GM23248 (cell line): ENCODE results near the gene CTAGE1.

Source experiments
- EZH2 ChIP-seq: fragments of 200-600 bp; sonication (generic); IDR thresholded peaks from 2 replicates; pipeline ENCODE4 v1.6.1; 2018; ENCODE audit warnings: antibody characterized with exemption, mild to moderate bottlenecking; ENCODE audit not compliant: insufficient read depth, poor library complexity, severe bottlenecking
- EZH2phosphoT487 ChIP-seq: fragments of 200-600 bp; sonication (generic); IDR thresholded peaks from 2 replicates; pipeline ENCODE4 v1.6.1; 2018; ENCODE audit warnings: antibody characterized with exemption, moderate library complexity, mild to moderate bottlenecking, low read depth; ENCODE audit not compliant: insufficient read depth

GRCh38 chr18:22459491-22459890 lies 41.8 kb upstream of the CTAGE1 start:
- no peak for TF ChIP-seq EZH2
- TF ChIP-seq EZH2phosphoT487, result no peak
